Ovary (tissue), 9 donors: ENCODE measurements around the gene GRIA2. TPM values are rescaled to one million over a fixed set of nuclear protein-coding genes. Genes with fewer than 3 reads are reported as not detected.

Source experiments
- DNase-seq, 5 donors: peaks; one replicate each; pipeline ENCODE4 v3.0.0-alpha.2; 2019 to 2020
- H3K27ac ChIP-seq, 2 donors: fragments of 200-600 bp; one replicate each; pipeline versions ENCODE4 v1.5.1 to v1.8.0; 2019 to 2022
- H3K27me3 ChIP-seq: fragments of 200-600 bp; one replicate; pipeline ENCODE4 v1.8.0; 2022
- H3K36me3 ChIP-seq: fragments of 200-600 bp; sonication (generic); one replicate; pipeline ENCODE4 v1.5.1; 2019
- H3K4me1 ChIP-seq: one replicate; pipeline ENCODE4 v1.8.1; 2013; ENCODE audit warnings: mild to moderate bottlenecking, moderate library complexity; ENCODE audit not compliant: insufficient read depth
- H3K4me3 ChIP-seq: fragments of 200-600 bp; sonication (generic); one replicate; pipeline ENCODE4 v1.5.1; 2017
- H3K9me3 ChIP-seq, 2 donors: fragments of 200-600 bp in 1 of 2; sonication (generic) in 1 of 2; one replicate each; pipeline versions ENCODE4 v1.5.1 to v1.8.1; 2013 to 2019; ENCODE audit warnings: mild to moderate bottlenecking in 1 of 2, moderate library complexity in 1 of 2
- EP300 ChIP-seq: sonication (generic); formaldehyde crosslinking; IDR thresholded peaks from one replicate; pipeline ENCODE4 v1.6.1; 2017; ENCODE audit warnings: antibody characterized with exemption
- POLR2A ChIP-seq: fragments of 450-650 bp; IDR thresholded peaks from one replicate; pipeline ENCODE4 v1.6.1; 2017; ENCODE audit warnings: antibody characterized with exemption, mild to moderate bottlenecking, moderate library complexity
- WGBS, 3 donors: extraction: QIAGEN DNeasy Blood & Tissue Kit in 1 of 3; methylation state at CpG; one replicate each; pipeline versions ENCODE4 v1.1.5 to v1.1.7; 2013 to 2017; 5-methylcytosine and 5-hydroxymethylcytosine counted together
- intact Hi-C, 4 donors: fragments of 100-400 bp; cut with DNase I; formaldehyde crosslinking; loops; one replicate each; pipeline versions ENCODE4 v1.11.0 to v1.15.1; 2022 to 2023
- polyA plus RNA-seq, 2 donors: library from polyadenylated mRNA; stranded (reverse); fragments of 200-250 nt in 1 of 2; fragments of 350-450 nt in 1 of 2; fragmentation: Illumina TruSeq in 1 of 2; extraction: RNeasy Lipid Tissue Mini Kit (QIAGEN cat#74804) in 1 of 2; gene quantifications; one replicate each; pipeline ENCODE4 v1.2.3, GENCODE V29; 2013 to 2014
- total RNA-seq, 7 donors: library from RNA; depleted of rRNA in 2 of 7; stranded (reverse); fragments of >200 nt in 2 of 7; fragmentation: NEBNext Ultra II Directional in 3 of 7; extraction: Animal tissue kit (Norgen Biotek cat#: 25700) in 3 of 7; gene quantifications; one replicate each; pipeline versions ENCODE4 v1.1.0 to v1.2.4, GENCODE V29; 2016 to 2023
- TF ChIP-seq, protein P1 (sequence below), 3 donors: fragments of 450-650 bp in 2 of 3; fragments of 200-600 bp in 1 of 3; IDR thresholded peaks; one replicate each; pipeline versions ENCODE4 v1.5.1 to v1.8.0; 2016 to 2022; ENCODE audit warnings: antibody characterized with exemption in 3 of 3, mild to moderate bottlenecking in 1 of 3
- donor health status: DM: no; HTN: no; CAD: no; lungs with moderate emphysema.
- donor health status: DM: no; HTN: no; CAD: no.
- donor health status: Bipolar disorder and iron deficiency.
- donor health status: DM: yes; HTN: yes; CAD: no.
- donor health status: DM: no; HTN: no; CAD: no.
- donor health status: DM: yes; HTN: yes; CAD: no.

GRIA2 gene
- total and polyA plus RNA-seq, 9 donors: 0.04 to 4.8 (median 1.00) TPM; not detected in 2

DNA sequence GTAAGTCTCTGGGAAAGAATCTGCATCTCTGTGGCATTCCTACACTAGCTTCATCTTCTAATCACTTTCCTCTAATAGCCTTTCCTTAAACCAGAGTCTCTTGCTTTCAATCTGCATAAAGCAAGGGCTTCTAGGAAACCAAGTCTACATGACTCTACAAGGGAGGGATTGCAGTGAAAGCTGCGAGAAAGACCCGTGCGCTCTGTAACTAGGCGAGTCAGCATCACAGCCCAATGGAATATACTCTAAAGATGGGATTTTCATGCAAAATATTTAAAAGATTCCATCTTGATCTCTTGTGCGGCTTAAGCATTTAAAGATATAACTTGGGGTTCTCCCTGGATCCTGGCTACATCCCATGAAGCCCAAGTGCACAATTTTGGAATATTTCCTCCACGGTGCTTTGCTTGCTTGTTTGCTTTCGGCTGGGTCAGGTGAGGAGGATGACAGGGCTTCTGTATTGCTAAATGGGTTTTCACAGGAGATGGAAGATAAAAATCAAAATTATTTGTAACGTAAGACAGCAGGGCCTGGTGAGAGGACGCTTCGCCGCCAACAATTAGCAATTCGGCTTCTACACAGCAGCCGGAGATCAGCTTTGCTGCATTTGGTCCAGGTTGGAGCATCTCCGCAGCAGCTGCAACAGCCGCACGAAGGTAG is 687 bp upstream of the GRIA2 start:
- Histone ChIP-seq H3K4me3 (no peak overlapping the region), H3K27me3 (no peaks in the 10 kb centered on the region), H3K9me3 (peaks cover 0 to 7% of the 10 kb centered on the region in 2 donors), H3K27ac (no peak overlapping the region), H3K4me1 (peaks cover 1% of the 10 kb centered on the region), H3K36me3 (no peaks in the 10 kb centered on the region)
- TF ChIP-seq, protein P1, sequence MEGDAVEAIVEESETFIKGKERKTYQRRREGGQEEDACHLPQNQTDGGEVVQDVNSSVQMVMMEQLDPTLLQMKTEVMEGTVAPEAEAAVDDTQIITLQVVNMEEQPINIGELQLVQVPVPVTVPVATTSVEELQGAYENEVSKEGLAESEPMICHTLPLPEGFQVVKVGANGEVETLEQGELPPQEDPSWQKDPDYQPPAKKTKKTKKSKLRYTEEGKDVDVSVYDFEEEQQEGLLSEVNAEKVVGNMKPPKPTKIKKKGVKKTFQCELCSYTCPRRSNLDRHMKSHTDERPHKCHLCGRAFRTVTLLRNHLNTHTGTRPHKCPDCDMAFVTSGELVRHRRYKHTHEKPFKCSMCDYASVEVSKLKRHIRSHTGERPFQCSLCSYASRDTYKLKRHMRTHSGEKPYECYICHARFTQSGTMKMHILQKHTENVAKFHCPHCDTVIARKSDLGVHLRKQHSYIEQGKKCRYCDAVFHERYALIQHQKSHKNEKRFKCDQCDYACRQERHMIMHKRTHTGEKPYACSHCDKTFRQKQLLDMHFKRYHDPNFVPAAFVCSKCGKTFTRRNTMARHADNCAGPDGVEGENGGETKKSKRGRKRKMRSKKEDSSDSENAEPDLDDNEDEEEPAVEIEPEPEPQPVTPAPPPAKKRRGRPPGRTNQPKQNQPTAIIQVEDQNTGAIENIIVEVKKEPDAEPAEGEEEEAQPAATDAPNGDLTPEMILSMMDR (IDR thresholded peaks at IDR 0.05): no peak
- TF ChIP-seq POLR2A (no peak), EP300 (no peak)
- WGBS, 3 donors: 13 to 18% (median 17%) methylated on average over 16 of the region's 16 CpGs
- intact Hi-C loops: loop anchor here in 1 of 4 donors (10.0 kb wide), 1 partner anchor 755 kb away; no protein-coding TSS in a partner anchor
- no peak for DNase-seq

DNA sequence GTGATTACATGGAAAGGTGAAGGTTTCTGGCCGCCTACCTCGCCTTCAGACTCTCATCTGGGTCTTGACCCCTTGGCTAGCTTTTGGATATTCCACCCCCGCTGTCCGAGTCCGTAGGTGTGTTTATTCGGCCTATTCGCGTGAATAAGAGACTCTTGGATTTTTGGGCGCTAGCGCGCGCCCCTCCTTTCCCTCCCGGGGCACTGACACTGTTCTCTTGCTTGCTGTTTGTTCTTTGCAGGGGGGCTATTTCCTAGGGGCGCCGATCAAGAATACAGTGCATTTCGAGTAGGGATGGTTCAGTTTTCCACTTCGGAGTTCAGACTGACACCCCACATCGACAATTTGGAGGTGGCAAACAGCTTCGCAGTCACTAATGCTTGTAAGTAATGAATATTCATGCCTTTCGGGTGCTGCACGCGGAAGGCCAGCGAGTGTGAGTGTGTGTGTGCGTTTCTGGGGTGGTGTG is 932 bp downstream of the GRIA2 start:
- TF ChIP-seq, protein P1 (IDR thresholded peaks at IDR 0.05): no peak
- TF ChIP-seq EP300 (no peak), POLR2A (no peak)
- H3K27ac ChIP-seq: no peak overlapping the region
- peak overlapping the region; percentile 38 for H3K4me3 ChIP-seq
- no peak for DNase-seq
- no peaks in the 10 kb centered on the region for H3K36me3 ChIP-seq
- intact Hi-C loops: loop anchor here in 1 of 4 donors (10.0 kb wide), 1 partner anchor 753 kb away; no protein-coding TSS in a partner anchor
- 5 to 8% (median 5%) methylated on average over 24 of the region's 24 CpGs for WGBS, 3 donors
- H3K4me1 ChIP-seq: peaks cover 1% of the 10 kb centered on the region
- H3K27me3 ChIP-seq: no peaks in the 10 kb centered on the region
- H3K9me3 ChIP-seq: peaks cover 0 to 7% of the 10 kb centered on the region in 2 donors

DNA sequence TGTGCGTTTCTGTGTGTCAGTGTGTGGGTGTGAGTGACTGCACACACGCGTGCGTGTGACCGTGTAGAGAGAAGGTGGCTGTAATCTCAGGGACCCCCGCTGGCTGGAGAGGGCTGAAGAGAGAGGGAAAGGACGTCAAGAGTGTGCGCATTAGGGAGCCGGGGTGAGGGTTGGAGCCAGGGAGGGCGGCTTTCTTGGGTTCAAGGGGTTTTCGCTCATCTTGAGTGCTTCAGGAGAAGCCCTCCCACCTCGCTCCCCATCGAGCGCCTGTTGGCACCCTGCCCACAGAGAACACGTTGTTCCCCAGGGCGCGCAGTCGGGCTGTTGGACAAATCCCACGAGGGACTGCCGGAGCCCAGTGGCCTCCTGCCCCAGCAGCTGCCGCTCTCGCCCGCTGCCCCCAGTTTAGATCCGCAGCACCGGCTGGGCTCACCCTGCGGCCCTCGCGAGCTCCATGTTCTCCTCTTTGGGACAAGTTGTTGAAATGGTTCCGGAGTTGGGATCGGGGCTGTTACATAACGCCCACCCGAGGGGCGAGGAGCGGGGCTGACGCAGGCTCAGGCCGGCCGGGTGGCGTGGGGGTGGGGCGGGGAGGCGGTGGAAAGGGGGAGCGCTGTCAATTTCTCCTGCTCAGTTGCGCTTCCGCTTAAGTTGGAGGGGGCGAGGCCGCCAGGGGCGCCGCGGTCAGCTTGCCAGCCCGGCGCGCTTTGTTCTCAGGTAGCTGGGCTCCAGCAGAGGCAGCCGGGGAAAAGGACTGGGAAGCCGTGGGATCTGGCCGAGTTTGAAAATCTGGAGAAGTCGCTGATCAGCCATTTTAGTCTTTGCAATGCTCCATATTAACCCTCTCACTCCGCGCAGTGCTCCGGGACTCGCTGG is 1.6 kb downstream of the GRIA2 start:
- Histone ChIP-seq H3K36me3 (no peaks in the 10 kb centered on the region), H3K27ac (no peak overlapping the region), H3K4me1 (peaks cover 1% of the 10 kb centered on the region), H3K9me3 (peaks cover 0 to 7% of the 10 kb centered on the region in 2 donors), H3K4me3 (peak overlapping the region; percentile 38), H3K27me3 (no peaks in the 10 kb centered on the region)
- WGBS, 3 donors: 1 to 2% (median 1%) methylated on average over 53 to 59 of the region's 59 CpGs
- intact Hi-C loops: loop anchor here in 1 of 4 donors (10.0 kb wide), 1 partner anchor 753 kb away; no protein-coding TSS in a partner anchor
- TF ChIP-seq EP300 (no peak), POLR2A (no peak)
- TF ChIP-seq, protein P1 (IDR thresholded peaks at IDR 0.05): no peak
- DNase-seq: no peak

DNA sequence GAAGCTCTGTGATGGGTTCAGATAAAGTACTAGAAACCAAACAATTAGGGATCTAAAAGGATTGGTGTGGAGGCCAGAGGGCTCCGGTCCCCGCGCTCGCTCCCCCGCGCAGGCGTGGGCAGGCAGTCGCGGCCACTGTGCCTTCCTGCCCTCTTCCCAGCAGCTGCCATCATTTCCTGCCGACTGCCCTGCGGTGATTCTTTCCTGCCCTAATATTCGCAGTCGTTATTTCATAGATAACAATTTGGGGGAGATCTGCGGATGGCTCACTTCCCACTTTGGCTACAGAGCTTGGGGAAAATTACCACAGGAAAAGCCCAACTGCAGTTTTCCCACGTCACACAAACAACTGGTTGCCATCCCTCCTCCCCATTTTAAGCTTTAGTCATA is 2.2 kb downstream of the GRIA2 start:
- Histone ChIP-seq H3K36me3 (no peaks in the 10 kb centered on the region), H3K9me3 (peaks cover 0 to 7% of the 10 kb centered on the region in 2 donors), H3K27ac (no peak overlapping the region), H3K4me3 (peak overlapping the region; percentile 38), H3K27me3 (no peaks in the 10 kb centered on the region), H3K4me1 (peaks cover 1% of the 10 kb centered on the region)
- intact Hi-C loops: loop anchor here in 1 of 4 donors (10.0 kb wide), 1 partner anchor 752 kb away; no protein-coding TSS in a partner anchor
- DNase-seq: no peak
- WGBS, 3 donors: 6 to 10% (median 6%) methylated on average over 15 of the region's 15 CpGs
- TF ChIP-seq, protein P1 (IDR thresholded peaks at IDR 0.05): no peak
- no peak for TF ChIP-seq EP300
- TF ChIP-seq POLR2A: no peak
